RWPE1 (cell line): ENCODE data around the gene RC3H1.
"Not testable (repeated sequence)": the region's sequence is repeated elsewhere in the genome, so short reads cannot be mapped to it uniquely, and the experiment has no call there.

Experiments
- CTCF ChIA-PET: fragments of 350-600 bp; sonication (Branson Sonifier 250); formaldehyde crosslinking; extraction: SDS; loops from one replicate; lab custom pipeline; 2021; lab: Yijun Ruan, JAX
- POLR2A ChIA-PET: fragments of 400-600 bp; formaldehyde crosslinking; extraction: SDS; loops from one replicate; lab custom pipeline; 2020; ENCODE audit warnings: antibody characterized with exemption; ENCODE audit not compliant: low non-redundant PET; lab: Yijun Ruan, JAX
- DNase-seq: peaks from one replicate; pipeline ENCODE4 v3.0.0; 2012; ENCODE audit warnings: low spot score
- H3K27ac ChIP-seq: fragments of 450-650 bp; 2 replicates; pipeline ENCODE4 v1.5.1; 2017
- CTCF ChIP-seq: fragments of 450-650 bp; conservative IDR thresholded peaks from 2 replicates; pipeline ENCODE4 v1.5.1; 2017; ENCODE audit warnings: low read depth, mild to moderate bottlenecking

RC3H1 gene

GRCh38 chr1:174001573-174001972 lies 20.6 kb downstream of the RC3H1 start:
- ChIA-PET CTCF (no interaction called here), POLR2A (no interaction called here)

DNA sequence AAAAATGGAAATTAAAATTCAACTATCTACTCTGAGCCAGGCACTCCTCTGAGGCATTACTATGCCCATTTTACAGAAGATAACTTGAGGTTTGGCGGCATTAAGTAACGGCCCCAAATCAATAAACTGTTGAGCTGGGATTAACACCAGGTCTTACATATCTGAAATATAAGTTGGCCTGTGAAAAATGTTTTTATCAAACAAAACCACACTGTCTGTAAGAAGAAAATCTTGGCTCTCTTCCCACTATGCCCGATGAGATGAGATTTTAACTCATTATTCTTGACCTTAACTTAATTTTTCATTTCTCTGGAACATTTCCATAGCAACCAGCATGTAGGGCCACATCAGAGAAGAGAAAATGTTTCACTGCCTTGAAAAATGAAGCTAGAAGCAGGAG lies 21.8 kb downstream of the RC3H1 start:
- ChIA-PET POLR2A (no interaction called here), CTCF (interaction anchor here (0.6 kb wide), 1 partner anchor 152 kb away, joined by 4 read pairs; no protein-coding TSS in a partner anchor)
- no peak for DNase-seq
- no peak overlapping the region for H3K27ac ChIP-seq
- TF ChIP-seq CTCF = no peak

More at GRCh38 chr1:174001573-174001972, 20.6 kb downstream of the RC3H1 start:
- no peak for TF ChIP-seq CTCF
- no peak overlapping the region for H3K27ac ChIP-seq
- no peak for DNase-seq

- DNase-seq = no peak
- CTCF ChIA-PET = no interaction called here
- POLR2A ChIA-PET = no interaction called here
- no peak for TF ChIP-seq CTCF
- H3K27ac ChIP-seq = no peak overlapping the region
These were observed 24.4 kb downstream of the RC3H1 start for GRCh38 chr1:173997791-173998190.

DNA sequence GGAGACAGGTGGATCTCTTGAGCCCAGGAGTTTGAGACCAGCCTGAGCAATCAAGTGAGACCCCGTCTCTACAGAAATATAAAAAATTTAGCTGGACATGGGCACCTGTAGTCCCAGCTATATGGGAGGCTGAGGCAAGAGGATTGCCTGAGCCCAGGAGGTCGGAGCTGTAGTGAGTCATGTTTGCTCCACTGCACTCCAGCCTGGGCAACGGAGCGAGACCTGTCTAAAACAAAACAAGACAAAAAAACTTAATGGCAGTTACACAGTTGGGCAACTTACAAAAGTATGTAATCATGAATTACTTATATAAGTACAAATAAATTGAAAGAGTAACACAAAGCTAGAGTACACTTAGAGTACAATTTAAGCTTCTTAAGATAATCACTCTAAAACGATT lies 25.2 kb downstream of the RC3H1 start:
- ChIA-PET POLR2A (no interaction called here), CTCF (no interaction called here)
- H3K27ac ChIP-seq = no peak overlapping the region
- DNase-seq = no peak
- TF ChIP-seq CTCF = no peak

DNA sequence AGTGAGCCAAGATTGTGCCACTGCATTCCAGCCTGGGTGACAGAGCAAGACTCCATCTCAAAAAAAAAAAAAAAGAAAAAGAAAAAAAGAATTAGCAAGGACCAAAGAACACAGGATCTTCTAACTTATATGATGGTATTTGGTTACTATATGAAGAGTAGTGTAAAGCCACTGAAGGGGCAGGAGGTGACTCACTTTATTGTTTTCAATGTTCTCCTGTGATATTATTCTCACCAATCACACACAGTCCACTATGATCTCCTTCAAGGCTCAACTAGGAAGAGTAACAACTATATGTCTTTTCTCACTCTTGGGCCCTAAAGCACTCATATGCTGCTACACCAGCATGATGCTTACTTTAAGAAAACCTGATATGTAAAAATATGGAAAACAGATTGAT lies 26.7 kb downstream of the RC3H1 start:
- ChIA-PET CTCF (no interaction called here), POLR2A (no interaction called here)
- TF ChIP-seq CTCF = no peak

GRCh38 chr1:173993948-173994347 lies 28.2 kb downstream of the RC3H1 start:
- H3K27ac ChIP-seq, DNase-seq, POLR2A ChIA-PET: not testable (repeated sequence)
- CTCF ChIA-PET = interaction anchor here (0.5 to 0.7 kb wide), 2 partner anchors 20 to 58 kb away, joined by 7 to 9 read pairs; no protein-coding TSS in a partner anchor

More for the DNA sequence above, 26.7 kb downstream of the RC3H1 start:
- H3K27ac ChIP-seq = no peak overlapping the region
- DNase-seq = no peak

- no peak for DNase-seq
- ChIA-PET POLR2A (no interaction called here), CTCF (interaction anchor here (0.6 kb wide), 1 partner anchor 72 kb away, joined by 4 read pairs; no protein-coding TSS in a partner anchor)
- TF ChIP-seq CTCF = no peak
- H3K27ac ChIP-seq = no peak overlapping the region
These were observed 34.1 kb downstream of the RC3H1 start for GRCh38 chr1:173988068-173988467.
